Measurements from ENCODE around the gene ZBTB40.

DNA sequence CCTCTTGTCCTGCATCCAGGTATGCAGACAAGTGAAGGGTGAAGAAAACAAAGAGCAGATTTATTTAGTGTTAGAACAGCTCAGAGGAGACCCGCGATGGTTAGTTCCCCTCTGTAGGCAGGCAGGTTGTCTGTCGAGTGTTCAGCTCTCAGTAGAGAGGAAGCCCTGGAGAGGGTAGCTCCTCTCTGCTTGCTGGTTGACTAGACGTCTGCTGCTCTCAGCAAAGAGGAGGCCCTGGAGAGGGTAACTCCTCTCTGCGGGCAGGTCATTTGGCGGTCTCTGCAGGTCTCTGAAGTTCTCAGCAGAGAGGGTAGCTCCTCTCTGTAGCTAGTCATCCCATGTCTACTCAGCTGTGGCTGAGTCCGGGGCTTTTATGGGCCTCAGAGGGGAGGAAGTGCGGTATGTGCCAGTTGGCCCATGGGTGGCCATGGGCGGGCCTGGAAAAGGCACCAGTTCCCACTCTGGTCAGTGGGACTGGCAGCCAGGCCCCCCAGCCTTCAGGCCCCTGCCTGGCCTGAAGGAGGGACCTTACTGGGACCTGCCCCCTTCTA lies 13.4 kb downstream of the ZBTB40 start:
- TF ChIP-seq CTCF (IDR thresholded peaks at IDR 0.05; ENCODE audit: poor library complexity) = no peak
- TF ChIP-seq EZH2phosphoT487 (IDR thresholded peaks at IDR 0.05; ENCODE audit: low read depth, severe bottlenecking, unreplicated experiment) = no peak
- no peak for TF ChIP-seq EZH2 (IDR thresholded peaks at IDR 0.05; ENCODE audit: borderline replicate concordance)

Measured in hepatocyte (in vitro differentiated cells).